GM13976 (cell line): ENCODE data around the gene SETD1B.
"Not testable (repeated sequence)": the region's sequence is repeated elsewhere in the genome, so short reads cannot be mapped to it uniquely, and the experiment has no call there.

Experiments
- DNase-seq: peaks from one replicate; pipeline ENCODE4 v3.0.0; 2012; ENCODE audit warnings: low spot score
- in situ Hi-C: fragments of 300-500 bp; cut with MboI; formaldehyde crosslinking; loops from one replicate; pipeline ENCODE4 v1.12.0; 2022; ENCODE audit warnings: low sequenced_read_pairs, mixed read lengths, inconsistent platforms; ENCODE audit not compliant: unreplicated experiment
- TF ChIP-seq, protein P1 (sequence below): IDR thresholded peaks from 2 replicates; pipeline ENCODE4 v1.5.1; 2012; ENCODE audit warnings: borderline replicate concordance, mild to moderate bottlenecking; ENCODE audit not compliant: insufficient read depth; ENCODE audit errors: extremely low read depth, missing control alignments, control extremely low read depth

Gene SETD1B

DNA sequence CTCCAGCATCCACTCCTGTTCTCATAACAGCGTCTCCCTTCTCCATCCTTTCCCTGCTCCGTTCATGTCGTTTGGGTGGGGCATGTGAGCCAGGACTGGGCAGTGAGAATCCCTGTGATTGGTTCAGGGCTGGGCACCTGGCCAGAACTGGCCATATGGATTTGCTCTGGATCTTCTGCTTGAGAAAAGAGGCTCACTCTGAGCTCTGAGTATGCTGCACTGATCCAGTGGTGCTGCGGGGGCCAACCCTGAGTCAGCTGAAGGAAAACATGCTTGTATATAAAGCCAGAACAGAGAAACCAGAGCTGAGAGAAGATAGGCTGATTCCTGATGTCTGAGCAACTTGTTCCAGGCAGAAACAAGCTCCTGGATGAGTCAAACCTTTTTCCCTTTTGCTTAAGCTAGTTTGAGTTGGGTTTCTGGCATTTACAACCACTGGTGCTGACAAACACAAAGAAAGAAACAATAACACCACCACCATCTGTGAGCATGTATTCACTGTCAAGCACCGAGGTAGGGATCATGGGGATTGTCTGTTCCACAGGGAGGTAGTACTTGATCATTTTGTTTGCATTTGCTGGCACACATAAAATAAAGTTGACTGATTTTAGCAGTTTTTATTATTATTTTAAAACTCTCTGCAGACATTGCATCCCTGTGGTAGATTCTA is 68.9 kb downstream of the SETD1B start:
- in situ Hi-C loops: no loop called here
- DNase-seq: no peak
- TF ChIP-seq, protein P1, sequence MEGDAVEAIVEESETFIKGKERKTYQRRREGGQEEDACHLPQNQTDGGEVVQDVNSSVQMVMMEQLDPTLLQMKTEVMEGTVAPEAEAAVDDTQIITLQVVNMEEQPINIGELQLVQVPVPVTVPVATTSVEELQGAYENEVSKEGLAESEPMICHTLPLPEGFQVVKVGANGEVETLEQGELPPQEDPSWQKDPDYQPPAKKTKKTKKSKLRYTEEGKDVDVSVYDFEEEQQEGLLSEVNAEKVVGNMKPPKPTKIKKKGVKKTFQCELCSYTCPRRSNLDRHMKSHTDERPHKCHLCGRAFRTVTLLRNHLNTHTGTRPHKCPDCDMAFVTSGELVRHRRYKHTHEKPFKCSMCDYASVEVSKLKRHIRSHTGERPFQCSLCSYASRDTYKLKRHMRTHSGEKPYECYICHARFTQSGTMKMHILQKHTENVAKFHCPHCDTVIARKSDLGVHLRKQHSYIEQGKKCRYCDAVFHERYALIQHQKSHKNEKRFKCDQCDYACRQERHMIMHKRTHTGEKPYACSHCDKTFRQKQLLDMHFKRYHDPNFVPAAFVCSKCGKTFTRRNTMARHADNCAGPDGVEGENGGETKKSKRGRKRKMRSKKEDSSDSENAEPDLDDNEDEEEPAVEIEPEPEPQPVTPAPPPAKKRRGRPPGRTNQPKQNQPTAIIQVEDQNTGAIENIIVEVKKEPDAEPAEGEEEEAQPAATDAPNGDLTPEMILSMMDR: no peak

DNA sequence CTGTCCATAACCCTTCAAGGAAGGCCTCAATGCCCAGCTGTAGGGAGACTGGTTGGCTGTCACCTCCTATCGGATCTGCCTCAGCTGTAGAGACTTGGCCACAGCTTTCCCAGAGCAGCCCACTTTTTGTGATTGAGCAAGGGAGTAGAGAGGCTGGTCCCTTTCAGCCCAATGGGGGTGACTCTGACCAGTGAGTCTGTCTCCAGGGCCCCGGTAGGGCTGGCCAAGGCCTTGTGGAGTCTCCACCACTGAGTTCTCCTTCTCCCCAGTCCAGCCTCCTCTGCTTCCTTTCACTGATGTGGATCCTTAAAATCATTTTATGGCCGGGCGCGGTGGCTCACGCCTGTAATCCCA is 69.4 kb downstream of the SETD1B start:
- DNase-seq: no peak
- in situ Hi-C loops: no loop called here
- TF ChIP-seq, protein P1: no peak

DNA sequence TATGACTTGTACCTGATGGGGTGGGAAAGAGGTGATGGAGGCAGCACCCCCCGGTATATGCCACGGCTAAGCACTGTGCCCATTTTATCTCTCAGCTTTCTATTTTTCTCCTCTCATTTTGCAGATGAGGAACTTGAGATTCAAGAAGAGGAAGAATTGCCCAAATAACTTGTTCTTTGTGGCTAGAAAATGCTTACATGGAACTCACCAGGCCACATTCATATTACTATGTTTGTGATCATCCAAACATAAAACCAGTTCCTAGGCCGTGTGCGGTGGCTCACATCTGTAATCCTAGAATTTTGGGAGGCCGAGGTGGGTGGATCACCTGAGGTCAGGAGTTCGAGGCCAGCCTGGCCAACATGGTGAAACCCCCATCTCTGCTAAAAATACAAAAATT is 70.3 kb downstream of the SETD1B start:
- TF ChIP-seq, protein P1: no peak
- in situ Hi-C loops: no loop called here
- DNase-seq: no peak

DNA sequence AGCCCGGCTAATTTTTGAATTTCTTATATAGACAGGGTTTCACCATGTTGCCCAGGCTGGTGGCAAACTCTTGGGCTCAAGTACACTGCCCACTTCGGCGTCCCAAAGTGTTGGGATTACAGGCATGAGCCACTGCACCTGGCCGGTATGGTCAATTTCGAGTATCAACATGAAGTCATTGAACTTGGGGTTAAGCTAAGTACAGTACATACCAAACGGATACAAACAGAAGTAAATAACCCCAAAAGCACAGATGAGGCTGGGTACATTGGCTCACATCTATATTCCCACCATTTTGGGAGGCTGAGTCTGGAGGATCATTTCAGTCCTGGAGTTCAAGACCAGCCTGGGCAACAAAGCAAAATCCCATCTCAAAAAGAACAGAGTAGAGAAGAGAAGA is 71.8 kb downstream of the SETD1B start:
- in situ Hi-C loops: no loop called here
- DNase-seq: no peak
- TF ChIP-seq, protein P1: no peak

DNA sequence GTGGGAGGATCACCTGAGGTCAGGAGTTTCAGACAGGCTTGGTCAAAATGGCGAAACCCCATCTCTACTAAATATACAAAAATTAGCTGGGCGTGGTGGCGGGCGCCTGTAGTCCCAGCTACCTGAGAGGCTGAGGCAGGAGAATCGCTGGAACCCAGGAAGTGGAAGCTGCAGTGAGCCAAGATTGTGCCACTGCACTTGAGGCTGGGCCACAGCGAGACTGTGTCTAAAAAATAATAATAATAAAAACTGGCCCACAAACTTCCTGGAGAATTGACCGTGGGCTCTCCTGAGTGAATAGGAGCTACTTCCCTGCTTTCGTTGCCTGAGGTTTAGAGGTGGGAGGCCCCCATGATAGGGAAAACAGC is 72.3 kb downstream of the SETD1B start:
- DNase-seq, in situ Hi-C loops: not testable (repeated sequence)
